GM18505 (cell line): ENCODE data around the gene GRIK4.

ENCODE experiments used
- ATAC-seq: cut with Tn5 transposase; IDR thresholded peaks from one replicate; pipeline ENCODE4 v1.9.1; 2021; ENCODE audit not compliant: unreplicated experiment
- POLR2A ChIP-seq: IDR thresholded peaks from 4 replicates; pipeline ENCODE4 v1.6.1; 2011; ENCODE audit warnings: borderline replicate concordance; ENCODE audit not compliant: insufficient read depth, insufficient read length; ENCODE audit errors: extremely low read depth

The GRIK4 gene

DNA sequence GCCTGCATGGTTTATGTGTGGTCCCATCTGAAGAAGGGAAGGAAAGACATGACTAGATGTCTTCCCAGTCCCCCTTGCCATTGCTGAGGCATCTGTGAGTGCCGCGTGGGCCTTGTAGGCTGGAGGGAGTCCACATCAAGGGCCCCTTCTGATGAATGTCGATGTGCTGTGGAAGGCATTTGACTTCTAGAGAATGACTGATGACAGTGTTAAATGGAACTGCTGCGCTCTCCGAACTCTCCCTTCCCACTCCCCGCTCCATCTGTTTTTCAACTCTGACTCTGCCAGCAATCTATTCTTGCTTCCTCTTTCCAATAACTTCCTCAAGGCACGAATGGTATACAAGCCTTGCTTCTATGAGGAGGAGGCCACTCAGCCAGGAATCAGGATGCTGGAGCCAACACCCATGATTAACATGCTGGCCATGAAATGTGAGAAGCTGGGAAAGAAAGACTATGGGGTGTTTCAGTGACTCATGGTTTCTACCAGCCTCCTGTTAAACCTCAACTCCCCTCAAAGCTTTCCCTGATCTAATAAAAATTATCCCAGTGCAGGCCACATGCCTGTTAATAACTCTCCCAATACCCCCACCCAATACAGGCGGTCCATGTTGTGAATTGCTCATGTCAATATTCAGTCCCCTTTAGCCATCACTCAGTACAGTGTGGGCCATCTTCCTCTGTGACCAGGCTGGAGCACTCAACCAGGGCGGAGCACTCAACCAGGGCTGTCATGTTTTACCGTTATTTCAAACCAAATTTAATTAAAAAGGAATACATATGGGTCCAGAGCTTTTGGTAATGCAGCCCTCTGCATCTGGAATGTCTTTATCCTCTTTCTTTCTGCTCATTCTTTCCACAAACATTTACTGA is 466.0 kb downstream of the GRIK4 start:
- TF ChIP-seq POLR2A = no peak
- no peak for ATAC-seq

GRCh38 chr11:120978701-120979100 is 467.2 kb downstream of the GRIK4 start:
- TF ChIP-seq POLR2A = no peak
- no peak for ATAC-seq

- no peak for ATAC-seq
- no peak for TF ChIP-seq POLR2A
Observed at GRCh38 chr11:120985718-120986569, 474.4 kb downstream of the GRIK4 start.

DNA sequence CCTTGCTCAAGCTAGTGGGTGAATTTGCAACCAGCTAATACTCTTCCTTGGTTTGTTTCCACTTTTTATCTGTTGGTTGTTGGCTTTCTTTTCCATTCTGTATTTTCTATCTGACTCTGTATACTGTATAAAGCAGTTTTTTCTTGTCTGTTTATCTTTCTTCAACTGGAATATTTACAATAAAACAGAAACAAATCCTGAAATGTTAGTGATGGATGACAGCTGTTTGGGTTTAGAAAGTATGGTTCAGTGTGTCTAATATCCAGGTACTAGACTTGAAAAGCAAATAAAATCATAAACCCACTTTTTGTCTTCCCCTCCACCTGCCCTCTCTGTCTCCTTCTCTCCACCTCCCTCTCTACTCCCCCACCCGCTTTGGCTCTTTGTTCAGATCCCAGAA is 477.1 kb downstream of the GRIK4 start:
- no peak for ATAC-seq
- no peak for TF ChIP-seq POLR2A

DNA sequence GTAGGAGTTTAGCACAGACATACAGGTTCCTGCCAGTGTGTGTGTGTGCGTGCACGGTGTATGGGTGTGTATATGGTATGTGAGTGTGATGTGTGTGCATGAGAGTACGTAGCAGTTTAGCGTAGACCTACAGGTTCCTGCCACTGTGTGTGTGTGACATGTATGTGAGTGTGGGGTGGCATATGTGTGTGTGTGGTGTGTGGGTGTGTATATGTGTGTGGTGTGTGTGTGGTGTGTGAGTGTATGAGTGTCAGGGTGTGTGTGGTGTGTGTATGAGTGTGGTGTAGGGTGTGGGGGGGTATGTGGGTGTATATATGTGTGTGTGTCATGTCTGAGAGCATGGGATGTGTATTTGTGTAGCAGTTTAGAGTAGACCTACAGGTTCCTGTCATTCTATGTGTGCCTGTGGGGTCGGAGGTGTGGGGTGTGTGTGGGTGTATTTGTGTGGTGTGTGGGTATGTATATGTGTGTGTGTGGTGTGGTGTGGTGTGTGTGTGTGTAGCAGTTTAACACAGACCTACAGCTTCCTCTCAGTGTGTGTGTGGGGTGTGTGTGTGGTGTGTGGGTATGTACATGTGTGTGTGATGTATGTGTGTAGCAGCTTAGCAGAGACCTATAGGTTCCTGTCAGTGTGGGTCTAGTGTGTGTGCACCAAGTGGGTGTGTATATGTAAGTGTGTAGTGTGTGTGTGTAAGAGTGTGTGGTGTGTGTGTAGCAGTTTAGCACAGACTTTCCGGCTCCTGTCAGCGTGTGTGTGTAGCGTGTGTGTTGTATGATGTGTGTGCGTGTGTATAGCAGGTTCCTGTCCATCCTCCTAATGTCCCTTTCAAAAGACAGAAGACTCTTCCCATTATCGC is 480.5 kb downstream of the GRIK4 start:
- TF ChIP-seq POLR2A = no peak
- no peak for ATAC-seq

DNA sequence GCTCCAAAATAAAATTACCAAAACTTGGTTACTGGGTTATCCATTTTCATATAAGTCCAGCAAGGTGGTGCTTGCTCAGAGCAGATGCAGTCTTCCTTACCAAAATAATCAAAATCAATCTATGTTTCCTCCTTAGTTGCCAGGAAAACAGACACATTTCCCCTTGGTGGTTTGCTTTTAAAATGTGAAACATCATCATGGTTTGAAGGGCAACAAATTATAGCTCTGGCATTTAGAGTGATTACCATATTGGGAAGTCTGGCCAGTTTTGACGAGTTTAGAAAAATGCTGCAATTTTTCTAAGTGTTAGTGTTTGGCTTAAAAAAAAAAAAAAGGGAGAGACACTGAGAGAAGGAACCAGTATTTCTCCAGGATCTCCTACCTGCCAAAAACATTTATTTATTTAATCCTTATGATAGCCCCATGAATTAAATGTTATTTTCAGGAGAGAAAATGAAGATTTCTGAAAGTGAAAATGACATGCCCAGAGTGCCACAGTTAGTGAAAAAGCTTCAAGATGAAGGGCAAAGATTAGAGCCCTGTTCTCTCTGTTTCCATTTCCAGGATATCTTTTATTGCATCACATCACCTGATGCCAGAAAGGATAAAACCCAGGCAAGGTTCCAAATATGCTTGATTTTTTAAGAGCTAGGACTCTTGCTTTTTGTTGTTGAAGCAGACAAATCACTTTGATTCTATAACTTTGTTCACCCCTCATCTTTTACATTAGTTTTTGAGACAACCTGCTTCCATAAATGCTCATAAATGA is 482.7 kb downstream of the GRIK4 start:
- no peak for ATAC-seq
- TF ChIP-seq POLR2A = no peak

DNA sequence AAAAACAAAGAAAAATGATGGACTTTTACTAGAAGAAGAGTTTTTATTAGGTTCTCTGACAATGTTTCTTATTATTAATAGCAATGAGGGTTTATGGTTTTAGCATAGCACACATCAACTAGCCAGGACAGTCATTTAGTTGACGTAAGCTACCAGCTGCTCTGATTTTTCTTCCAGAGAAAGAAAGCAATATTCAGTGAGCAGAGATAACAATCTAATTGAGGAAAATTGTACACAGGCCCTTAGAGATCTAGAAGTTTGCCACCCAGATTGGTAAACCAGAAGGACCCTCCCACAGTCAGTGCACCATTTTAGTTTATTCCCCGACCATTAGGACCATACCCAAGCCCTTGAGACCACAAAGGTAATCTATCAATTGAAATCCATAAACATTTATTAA is 483.6 kb downstream of the GRIK4 start:
- ATAC-seq = no peak
- no peak for TF ChIP-seq POLR2A

- TF ChIP-seq POLR2A = no peak
- ATAC-seq = no peak
Observed at GRCh38 chr11:120996973-120997372, 485.4 kb downstream of the GRIK4 start.

DNA sequence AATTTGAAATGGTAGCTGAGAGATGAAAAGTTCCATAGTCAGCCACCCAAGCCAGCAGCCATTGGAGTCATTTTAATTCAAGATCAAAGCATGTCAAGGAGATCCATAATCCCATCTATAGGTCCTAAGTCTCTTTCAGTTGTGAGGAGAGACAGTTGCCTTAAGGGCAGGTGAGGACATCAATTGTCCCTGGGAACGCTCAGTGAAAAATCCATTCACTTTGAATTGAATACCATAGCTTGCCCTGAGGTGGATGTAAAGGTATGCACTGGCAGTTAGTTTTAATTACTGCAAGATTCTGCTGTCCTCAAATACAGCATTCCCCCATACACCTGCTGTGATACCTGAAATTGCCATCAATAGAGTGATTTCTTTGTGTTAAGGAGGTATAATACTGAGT is 487.0 kb downstream of the GRIK4 start:
- no peak for TF ChIP-seq POLR2A
- no peak for ATAC-seq

DNA sequence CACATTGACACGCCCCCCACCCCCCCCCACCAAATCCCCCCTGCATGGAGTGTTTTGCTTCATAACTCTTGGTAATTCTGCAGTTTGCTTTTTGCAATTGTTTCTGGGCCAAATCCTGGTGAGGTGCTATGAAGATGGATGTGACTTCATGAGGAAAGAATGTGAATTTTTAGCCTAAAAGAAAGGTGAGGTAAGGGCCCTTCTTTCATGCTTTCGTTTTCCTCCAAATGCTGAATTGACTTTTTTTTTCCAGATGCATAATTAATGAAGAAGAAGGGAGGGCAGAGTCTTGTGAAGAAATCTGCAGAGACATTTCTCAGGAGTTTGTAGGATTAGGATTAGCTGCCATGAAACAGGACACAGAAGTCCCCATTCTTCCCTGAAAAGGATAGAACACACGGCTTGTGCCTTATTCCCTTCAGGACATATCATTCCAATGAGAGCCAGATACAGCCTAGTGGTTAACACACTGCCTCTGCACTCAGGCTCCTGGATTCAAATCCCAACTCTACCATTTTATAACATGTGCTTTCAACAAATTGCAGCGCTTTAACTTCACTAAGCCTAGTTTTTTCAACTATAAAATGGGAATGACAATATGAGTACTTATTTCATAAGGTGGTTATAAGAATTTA is 492.8 kb downstream of the GRIK4 start:
- no peak for ATAC-seq
- TF ChIP-seq POLR2A = no peak

DNA sequence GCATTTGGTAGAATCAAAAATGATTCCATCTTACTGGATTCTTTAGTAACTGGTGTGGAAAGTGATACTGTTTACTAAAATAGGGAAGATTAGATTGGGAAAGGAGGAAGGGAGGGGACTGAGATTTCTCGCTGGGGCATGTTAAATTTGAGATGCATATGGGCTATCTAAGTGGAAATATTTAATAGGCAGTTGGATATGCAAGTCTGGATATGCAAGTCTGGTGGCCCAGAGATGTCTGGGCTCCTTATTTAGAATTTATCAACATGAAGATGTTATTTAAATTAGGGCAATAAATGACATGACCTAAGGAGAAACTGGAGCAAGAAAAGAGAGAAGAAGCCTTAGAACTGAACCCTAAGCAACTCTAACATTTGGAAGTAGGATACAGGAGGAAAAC is 495.4 kb downstream of the GRIK4 start:
- no peak for ATAC-seq
- TF ChIP-seq POLR2A = no peak

GRCh38 chr11:121008551-121008950 is 497.0 kb downstream of the GRIK4 start:
- TF ChIP-seq POLR2A = no peak
- no peak for ATAC-seq
